DND-41 (cell line): ENCODE measurements around the gene TMEM59L.

ENCODE experiments used
- CTCF ChIP-seq: IDR thresholded peaks from 2 replicates; pipeline ENCODE4 v1.5.1; 2012; ENCODE audit warnings: borderline replicate concordance, low read length, moderate library complexity, mild to moderate bottlenecking; ENCODE audit not compliant: poor library complexity, severe bottlenecking; ENCODE audit errors: extremely low read depth
- EZH2 ChIP-seq: IDR thresholded peaks from 3 replicates; pipeline ENCODE4 v1.6.1; 2012; ENCODE audit warnings: borderline replicate concordance, low read depth, mild to moderate bottlenecking, moderate library complexity, low read length, inconsistent platforms; ENCODE audit not compliant: severe bottlenecking

- TF ChIP-seq CTCF (no peak), EZH2 (no peak)
Observed at GRCh38 chr19:18587962-18588610, 24.6 kb upstream of the TMEM59L start.
